ENCODE data around the gene SPRED2.

GRCh38 chr2:65452150-65452895, 19.9 kb upstream of the SPRED2 start:
- TF ChIP-seq CTCF (IDR thresholded peaks at IDR 0.05; ENCODE audit: borderline replicate concordance, extremely low read depth, low read length, poor library complexity, severe bottlenecking), result no peak
- no peak for TF ChIP-seq EZH2 (IDR thresholded peaks at IDR 0.05; ENCODE audit: borderline replicate concordance, low read depth, low read length, severe bottlenecking)

All from DND-41 (cell line).